Endodermal cell (in vitro differentiated cells): ENCODE results near the gene KIAA0586. TPM values are rescaled to one million over a fixed set of nuclear protein-coding genes. Genes with fewer than 3 reads are reported as not detected.

Experiments used
- DNase-seq: peaks from one replicate; pipeline ENCODE4 v3.0.0-alpha.2; 2017
- H3K27ac ChIP-seq: 2 replicates; pipeline ENCODE4 v1.5.1; 2013; ENCODE audit warnings: mild to moderate bottlenecking, low read depth, low read length, moderate library complexity
- H3K27me3 ChIP-seq: 2 replicates; pipeline ENCODE4 v1.6.1; 2013; ENCODE audit warnings: mild to moderate bottlenecking, low read length, moderate library complexity; ENCODE audit not compliant: insufficient read depth, control insufficient read depth, poor library complexity, severe bottlenecking
- H3K36me3 ChIP-seq: 2 replicates; pipeline ENCODE4 v1.7.0; 2013; ENCODE audit warnings: mild to moderate bottlenecking, low read length, moderate library complexity; ENCODE audit not compliant: control insufficient read depth, insufficient read depth
- H3K4me1 ChIP-seq: one replicate; pipeline ENCODE4 v1.7.0; 2013; ENCODE audit warnings: low read length; ENCODE audit not compliant: control insufficient read depth, insufficient read depth
- H3K4me3 ChIP-seq: 2 replicates; pipeline ENCODE4 v1.5.1; 2013; ENCODE audit warnings: mild to moderate bottlenecking, low read length, moderate library complexity
- H3K9ac ChIP-seq: 2 replicates; pipeline ENCODE4 v1.6.1; 2013; ENCODE audit warnings: mild to moderate bottlenecking, low read length, moderate library complexity; ENCODE audit not compliant: poor library complexity, severe bottlenecking; ENCODE audit errors: extremely low read depth
- H3K9me3 ChIP-seq: 2 replicates; pipeline ENCODE4 v1.6.1; 2013; ENCODE audit warnings: mild to moderate bottlenecking, low read length, moderate library complexity; ENCODE audit not compliant: control insufficient read depth
- H3K27ac Mint-ChIP-seq: 2 replicates; pipeline ENCODE4 v1.8.0; 2020; ENCODE audit warnings: mixed read lengths
- H3K27me3 Mint-ChIP-seq: 2 replicates; pipeline ENCODE4 v1.8.0; 2021; ENCODE audit warnings: mild to moderate bottlenecking, mixed read lengths; ENCODE audit not compliant: insufficient read depth
- H3K36me3 Mint-ChIP-seq: 2 replicates; pipeline ENCODE4 v1.8.0; 2020; ENCODE audit warnings: low read depth, mixed read lengths
- H3K4me1 Mint-ChIP-seq: 2 replicates; pipeline ENCODE4 v1.8.0; 2020; ENCODE audit warnings: mixed read lengths
- H3K4me3 Mint-ChIP-seq: 2 replicates; pipeline ENCODE4 v1.8.0; 2020; ENCODE audit warnings: mild to moderate bottlenecking, moderate library complexity, mixed read lengths
- H3K9me3 Mint-ChIP-seq: 2 replicates; pipeline ENCODE4 v1.8.0; 2020; ENCODE audit warnings: mild to moderate bottlenecking, mixed read lengths
- CTCF ChIP-seq: fragments of 200-600 bp; sonication (generic); conservative IDR thresholded peaks from 2 replicates; pipeline ENCODE4 v1.5.0; 2021; ENCODE audit warnings: antibody characterized with exemption, mild to moderate bottlenecking
- WGBS, 2 experiments: methylation state at CpG; one replicate each; pipeline versions ENCODE4 v1.1.5 to v1.1.7; 2013; ENCODE audit warnings: missing lambda C conversion rate in 2 of 2, mixed read lengths in 1 of 2; ENCODE audit not compliant: insufficient coverage in 1 of 2, insufficient read length in 1 of 2; 5-methylcytosine and 5-hydroxymethylcytosine counted together
- total RNA-seq, 2 donors: library from RNA; stranded (reverse); fragmentation: NEBNext Ultra II Directional in 1 of 2; extraction: Animal tissue kit (Norgen Biotek cat#: 25700) in 1 of 2; gene quantifications; 2 replicates in 1 of 2; 3 replicates in 1 of 2; pipeline ENCODE4 v1.2.1, GENCODE V29; 2021

KIAA0586 gene
- total RNA-seq, 2 donors from 2014 or later = 14.2 to 26.4 TPM

GRCh38 chr14:58563978-58564377 is 136.5 kb downstream of the KIAA0586 start:
- no peak overlapping the region for H3K4me3 Mint-ChIP-seq
- no peak overlapping the region for H3K9ac ChIP-seq
- H3K27me3 Mint-ChIP-seq = no peaks in the 10 kb centered on the region
- no peaks in the 10 kb centered on the region for H3K36me3 Mint-ChIP-seq
- H3K27ac Mint-ChIP-seq = no peak overlapping the region
- H3K4me1 ChIP-seq = no peaks in the 10 kb centered on the region
- DNase-seq = no peak
- H3K36me3 ChIP-seq = no peaks in the 10 kb centered on the region
- no peak overlapping the region for H3K4me3 ChIP-seq
- H3K4me1 Mint-ChIP-seq = peaks cover 4% of the 10 kb centered on the region
- H3K9me3 ChIP-seq = no peaks in the 10 kb centered on the region
- H3K27me3 ChIP-seq = no peaks in the 10 kb centered on the region
- H3K9me3 Mint-ChIP-seq = no peaks in the 10 kb centered on the region
- WGBS, 2 experiments = 84 to 93% methylated on average over 3 of the region's 3 CpGs
- no peak overlapping the region for H3K27ac ChIP-seq
- no peak for TF ChIP-seq CTCF

GRCh38 chr14:58565832-58566231 is 138.3 kb downstream of the KIAA0586 start:
- DNase-seq = no peak
- no peak for TF ChIP-seq CTCF
- H3K36me3 ChIP-seq = no peaks in the 10 kb centered on the region
- 83 to 85% methylated on average over 3 to 4 of the region's 4 CpGs for WGBS, 2 experiments
- no peaks in the 10 kb centered on the region for H3K4me1 ChIP-seq
- Mint-ChIP-seq H3K4me3 (no peak overlapping the region), H3K36me3 (no peaks in the 10 kb centered on the region), H3K9me3 (no peaks in the 10 kb centered on the region), H3K27ac (no peak overlapping the region), H3K4me1 (peaks cover 4% of the 10 kb centered on the region), H3K27me3 (no peaks in the 10 kb centered on the region)
- no peak overlapping the region for H3K4me3 ChIP-seq
- H3K9me3 ChIP-seq = no peaks in the 10 kb centered on the region
- H3K9ac ChIP-seq = no peak overlapping the region
- no peaks in the 10 kb centered on the region for H3K27me3 ChIP-seq
- H3K27ac ChIP-seq = no peak overlapping the region

GRCh38 chr14:58566979-58567378 is 139.5 kb downstream of the KIAA0586 start:
- H3K27ac Mint-ChIP-seq = no peak overlapping the region
- no peak overlapping the region for H3K4me3 ChIP-seq
- H3K27me3 Mint-ChIP-seq = no peaks in the 10 kb centered on the region
- H3K4me3 Mint-ChIP-seq = no peak overlapping the region
- no peak overlapping the region for H3K9ac ChIP-seq
- no peak for TF ChIP-seq CTCF
- H3K27ac ChIP-seq = no peak overlapping the region
- H3K36me3 Mint-ChIP-seq = no peaks in the 10 kb centered on the region
- whole genome bisulfite sequencing, 2 experiments = 95 to 100% methylated on average over 1 to 3 of the region's 3 CpGs
- H3K27me3 ChIP-seq = no peaks in the 10 kb centered on the region
- H3K4me1 Mint-ChIP-seq = peaks cover 10% of the 10 kb centered on the region
- no peak for DNase-seq
- H3K4me1 ChIP-seq = no peaks in the 10 kb centered on the region
- H3K9me3 ChIP-seq = no peaks in the 10 kb centered on the region
- H3K9me3 Mint-ChIP-seq = no peaks in the 10 kb centered on the region
- no peaks in the 10 kb centered on the region for H3K36me3 ChIP-seq
